ENCODE results near the gene FUT8.
"Not testable (repeated sequence)": the region's sequence is repeated elsewhere in the genome, so short reads cannot be mapped to it uniquely, and the experiment has no call there.

The FUT8 gene

GRCh38 chr14:65632487-65632886 lies 220.0 kb downstream of the FUT8 start:
- no peak for DNase-seq

- not testable (repeated sequence) for DNase-seq
These were observed 221.1 kb downstream of the FUT8 start for GRCh38 chr14:65633666-65634065.

GRCh38 chr14:65637780-65638179 lies 225.2 kb downstream of the FUT8 start:
- no peak for DNase-seq

- DNase-seq, result no peak
These were observed 226.7 kb downstream of the FUT8 start for GRCh38 chr14:65639216-65639615.

- no peak for DNase-seq
These were observed 238.3 kb downstream of the FUT8 start for GRCh38 chr14:65650826-65651225.

GRCh38 chr14:65656554-65656953 lies 244.0 kb downstream of the FUT8 start:
- DNase-seq, result no peak

GRCh38 chr14:65658202-65658601 lies 245.7 kb downstream of the FUT8 start:
- DNase-seq, result no peak

GRCh38 chr14:65661865-65662264 lies 249.3 kb downstream of the FUT8 start:
- no peak for DNase-seq

GRCh38 chr14:65664436-65664835 lies 251.9 kb downstream of the FUT8 start:
- DNase-seq, result no peak

GRCh38 chr14:65676361-65677014 lies 264.0 kb downstream of the FUT8 start:
- no peak for DNase-seq

GRCh38 chr14:65685572-65685971 lies 273.0 kb downstream of the FUT8 start:
- DNase-seq, result no peak

GRCh38 chr14:65686761-65687160 lies 274.2 kb downstream of the FUT8 start:
- no peak for DNase-seq

GRCh38 chr14:65689070-65689469 lies 276.5 kb downstream of the FUT8 start:
- no peak for DNase-seq

- DNase-seq, result not testable (repeated sequence)
These were observed 280.0 kb downstream of the FUT8 start for GRCh38 chr14:65692566-65692965.

- DNase-seq, result no peak
These were observed 284.3 kb downstream of the FUT8 start for GRCh38 chr14:65696801-65697200.

- DNase-seq, result no peak
These were observed 291.0 kb downstream of the FUT8 start for GRCh38 chr14:65703521-65703920.

- DNase-seq, result no peak
These were observed 291.5 kb downstream of the FUT8 start for GRCh38 chr14:65703996-65704395.

GRCh38 chr14:65704437-65704836 lies 291.9 kb downstream of the FUT8 start:
- no peak for DNase-seq

- DNase-seq, result no peak
These were observed 292.3 kb downstream of the FUT8 start for GRCh38 chr14:65704850-65705249.

- DNase-seq, result no peak
These were observed 297.0 kb downstream of the FUT8 start for GRCh38 chr14:65709576-65709975.

GRCh38 chr14:65716813-65717212 lies 304.3 kb downstream of the FUT8 start:
- not testable (repeated sequence) for DNase-seq

GRCh38 chr14:65717384-65717915 lies 304.9 kb downstream of the FUT8 start:
- not testable (repeated sequence) for DNase-seq

GRCh38 chr14:65718629-65719028 lies 306.1 kb downstream of the FUT8 start:
- no peak for DNase-seq

GRCh38 chr14:65720171-65720570 lies 307.6 kb downstream of the FUT8 start:
- no peak for DNase-seq

GRCh38 chr14:65720743-65721142 lies 308.2 kb downstream of the FUT8 start:
- no peak for DNase-seq
